IMR-90 (cell line): ENCODE measurements around the gene CALD1.

Experiments used
- CEBPB ChIP-seq: IDR thresholded peaks from 2 replicates; pipeline ENCODE4 v1.6.1; 2012; ENCODE audit warnings: low read depth, low read length, improper control_type of control experiment
- CHD1 ChIP-seq: IDR thresholded peaks from 2 replicates; pipeline ENCODE4 v1.6.1; 2012; ENCODE audit warnings: low read depth, low read length, improper control_type of control experiment
- CTCF ChIP-seq: conservative IDR thresholded peaks from 2 replicates; pipeline ENCODE4 v1.5.1; 2012; ENCODE audit warnings: mild to moderate bottlenecking, low read depth, low read length, improper control_type of control experiment
- FOS ChIP-seq: fragments of 150-350 bp; IDR thresholded peaks from 2 replicates; pipeline ENCODE4 v1.6.1; 2016; ENCODE audit warnings: low read depth, low read length
- MAFK ChIP-seq: IDR thresholded peaks from 2 replicates; pipeline ENCODE4 v1.6.1; 2012; ENCODE audit warnings: low read depth, low read length, improper control_type of control experiment
- MAZ ChIP-seq: IDR thresholded peaks from 2 replicates; pipeline ENCODE4 v1.6.1; 2012; ENCODE audit warnings: low read depth, mild to moderate bottlenecking, low read length, improper control_type of control experiment, moderate library complexity, borderline replicate concordance
- MXI1 ChIP-seq: IDR thresholded peaks from 2 replicates; pipeline ENCODE4 v1.6.1; 2012; ENCODE audit warnings: low read depth, mild to moderate bottlenecking, low read length, moderate library complexity, borderline replicate concordance
- POLR2A ChIP-seq: IDR thresholded peaks from 2 replicates; pipeline ENCODE4 v1.6.1; 2012; ENCODE audit warnings: mild to moderate bottlenecking, low read depth, low read length
- RAD21 ChIP-seq: IDR thresholded peaks from 2 replicates; pipeline ENCODE4 v1.6.1; 2012; ENCODE audit warnings: low read length, improper control_type of control experiment
- RCOR1 ChIP-seq: IDR thresholded peaks from 2 replicates; pipeline ENCODE4 v1.6.1; 2012; ENCODE audit warnings: mild to moderate bottlenecking, low read length, improper control_type of control experiment; ENCODE audit not compliant: insufficient replicate concordance
- RFX5 ChIP-seq: IDR thresholded peaks from 2 replicates; pipeline ENCODE4 v1.8.0; 2012; ENCODE audit warnings: low read depth, mild to moderate bottlenecking, low read length, moderate library complexity
- SMC3 ChIP-seq: fragments of 150-350 bp; IDR thresholded peaks from 2 replicates; pipeline ENCODE4 v1.6.1; 2016; ENCODE audit warnings: low read depth, mild to moderate bottlenecking, antibody characterized with exemption, low read length, moderate library complexity
- USF2 ChIP-seq: fragments of 150-350 bp; IDR thresholded peaks from 2 replicates; pipeline ENCODE4 v1.6.1; 2017; ENCODE audit warnings: mild to moderate bottlenecking, antibody characterized with exemption, low read length, low read depth

GRCh38 chr7:134818613-134819345 lies 39.3 kb downstream of the CALD1 start:
- TF ChIP-seq POLR2A (no peak), FOS (no peak), CTCF (no peak), RFX5 (no peak), USF2 (no peak), CEBPB (no peak), MAFK (no peak), MAZ (no peak), RAD21 (no peak), RCOR1 (no peak), SMC3 (no peak), CHD1 (no peak), MXI1 (no peak)
